SK-N-SH (cell line): ENCODE data around the gene MGAT1. TPM values are rescaled to one million over a fixed set of nuclear protein-coding genes. Genes with fewer than 3 reads are reported as not detected.

Experiments used
- CTCF ChIA-PET: fragments of 300-600, 350-600 bp; formaldehyde crosslinking; extraction: SDS; loops from one replicate; lab custom pipeline; 2021; lab: Yijun Ruan, JAX
- POLR2A ChIA-PET: fragments of 350-600 bp; sonication (Branson Sonifier 250); formaldehyde crosslinking; extraction: SDS; loops from one replicate; lab custom pipeline; 2020; ENCODE audit warnings: antibody characterized with exemption, inconsistent platforms; lab: Yijun Ruan, JAX
- DNase-seq: peaks from one replicate; pipeline ENCODE4 v3.0.0; 2012
- H2AFZ ChIP-seq: fragments of 200-600 bp; sonication (generic); 2 replicates; pipeline ENCODE4 v1.8.1; 2016; ENCODE audit warnings: antibody characterized with exemption, mild to moderate bottlenecking, low read depth
- H3F3A ChIP-seq: fragments of 200-600 bp; sonication (generic); replicated peaks from 2 replicates; pipeline ENCODE3; 2016; ENCODE audit warnings: antibody characterized with exemption, mild to moderate bottlenecking; ENCODE audit not compliant: insufficient read depth
- H3K27ac ChIP-seq, 2 experiments: fragments of 200-500 bp in 1 of 2; fragments of 200-600 bp in 1 of 2; sonication (Bioruptor generic) in 1 of 2; sonication (generic), shearing (Covaris generic) in 1 of 2; 2 replicates each; pipeline versions ENCODE4 v1.5.1 to v1.6.1; 2014 to 2016; ENCODE audit warnings: low read depth in 2 of 2, inconsistent platforms in 1 of 2, low read length in 1 of 2, mild to moderate bottlenecking in 1 of 2, mixed read lengths in 1 of 2
- H3K27me3 ChIP-seq: fragments of 200-600 bp; sonication (generic), shearing (Covaris generic); 2 replicates; pipeline ENCODE4 v1.6.1; 2016; ENCODE audit warnings: mixed run types; ENCODE audit not compliant: insufficient read depth
- H3K36me3 ChIP-seq, 2 experiments: fragments of 200-500 bp in 1 of 2; fragments of 200-600 bp in 1 of 2; sonication (Bioruptor generic) in 1 of 2; sonication (generic) in 1 of 2; replicated peaks in 1 of 2; 2 replicates each; pipeline versions ENCODE3 to v1.5.1; 2014 to 2016; ENCODE audit warnings: low read length in 1 of 2, mild to moderate bottlenecking in 1 of 2; ENCODE audit not compliant: insufficient read depth in 2 of 2, control insufficient read depth in 1 of 2
- H3K4me1 ChIP-seq, 2 experiments: fragments of 200-500 bp in 1 of 2; fragments of 200-600 bp in 1 of 2; sonication (Bioruptor generic) in 1 of 2; sonication (generic), shearing (Covaris generic) in 1 of 2; 2 replicates each; pipeline versions ENCODE4 v1.5.1 to v1.6.1; 2014 to 2016; ENCODE audit warnings: low read depth in 1 of 2, low read length in 1 of 2, mixed run types in 1 of 2; ENCODE audit not compliant: insufficient read depth in 2 of 2, control insufficient read depth in 1 of 2
- H3K4me2 ChIP-seq: fragments of 200-600 bp; sonication (generic), shearing (Covaris generic); 2 replicates; pipeline ENCODE4 v1.6.1; 2017; ENCODE audit warnings: mixed run types
- H3K4me3 ChIP-seq, 2 experiments: fragments of 200-500 bp in 1 of 2; fragments of 200-600 bp in 1 of 2; sonication (Bioruptor generic) in 1 of 2; sonication (generic), shearing (Covaris generic) in 1 of 2; 2 replicates each; pipeline versions ENCODE4 v1.5.1 to v1.8.1; 2014 to 2016; ENCODE audit warnings: low read depth in 2 of 2, inconsistent platforms in 1 of 2, low read length in 1 of 2, mild to moderate bottlenecking in 1 of 2, mixed read lengths in 1 of 2, moderate library complexity in 1 of 2
- H3K79me2 ChIP-seq: fragments of 200-600 bp; sonication (generic); 2 replicates; pipeline ENCODE4 v1.8.1; 2017; ENCODE audit warnings: mild to moderate bottlenecking; ENCODE audit not compliant: insufficient read depth
- H3K9ac ChIP-seq: fragments of 200-600 bp; sonication (generic); 2 replicates; pipeline ENCODE4 v1.6.1; 2017; ENCODE audit warnings: mixed run types
- H3K9me2 ChIP-seq: fragments of 200-600 bp; sonication (generic); 2 replicates; pipeline ENCODE4 v1.6.1; 2017; ENCODE audit warnings: mixed run types
- H3K9me3 ChIP-seq: fragments of 200-600 bp; sonication (generic); 2 replicates; pipeline ENCODE4 v1.6.1; 2017; ENCODE audit warnings: mixed run types, mild to moderate bottlenecking, moderate library complexity
- H4K20me1 ChIP-seq: fragments of 200-600 bp; sonication (generic); 2 replicates; pipeline ENCODE4 v1.6.1; 2017; ENCODE audit warnings: mild to moderate bottlenecking, mixed run types; ENCODE audit not compliant: insufficient read depth
- ELF1 ChIP-seq: IDR thresholded peaks from 2 replicates; pipeline ENCODE4 v1.4.0; 2012
- EP300 ChIP-seq, 2 experiments: IDR thresholded peaks; 2 replicates each; pipeline versions ENCODE4 v1.4.0 to v1.6.1; 2012; ENCODE audit warnings: borderline replicate concordance in 1 of 2, low read depth in 1 of 2, low read length in 1 of 2
- EZH2phosphoT487 ChIP-seq: fragments of 200-600 bp; sonication (generic); IDR thresholded peaks from 2 replicates; pipeline ENCODE4 v1.6.1; 2017; ENCODE audit warnings: low read depth, mixed run types, mild to moderate bottlenecking, antibody characterized with exemption, moderate library complexity, borderline replicate concordance
- FOSL2 ChIP-seq: IDR thresholded peaks from 2 replicates; pipeline ENCODE4 v1.4.0; 2012; ENCODE audit warnings: low read depth, mild to moderate bottlenecking, moderate library complexity, borderline replicate concordance
- FOXJ3 ChIP-seq: sonication (generic); formaldehyde crosslinking; IDR thresholded peaks from 2 replicates; pipeline ENCODE4 v1.5.1; 2020; ENCODE audit warnings: mild to moderate bottlenecking, missing genetic modification reagents
- FOXM1 ChIP-seq: IDR thresholded peaks from 2 replicates; pipeline ENCODE4 v1.4.0; 2012; ENCODE audit warnings: low read depth, mild to moderate bottlenecking
- GABPA ChIP-seq: IDR thresholded peaks from 2 replicates; pipeline ENCODE4 v1.4.0; 2012; ENCODE audit warnings: low read depth, mild to moderate bottlenecking
- GATA2 ChIP-seq: sonication (generic); formaldehyde crosslinking; IDR thresholded peaks from 2 replicates; pipeline ENCODE4 v1.5.0; 2020; ENCODE audit warnings: mild to moderate bottlenecking, missing genetic modification reagents
- JUND ChIP-seq: IDR thresholded peaks from 2 replicates; pipeline ENCODE4 v1.4.0; 2012
- MAX ChIP-seq: IDR thresholded peaks from 2 replicates; pipeline ENCODE4 v1.4.0; 2012; ENCODE audit warnings: low read depth
- MEF2A ChIP-seq: IDR thresholded peaks from 2 replicates; pipeline ENCODE4 v1.4.0; 2012; ENCODE audit warnings: low read depth, borderline replicate concordance
- MXI1 ChIP-seq: IDR thresholded peaks from 2 replicates; pipeline ENCODE4 v1.6.1; 2012; ENCODE audit warnings: mild to moderate bottlenecking, low read depth, low read length, improper control_type of control experiment
- NFIC ChIP-seq: IDR thresholded peaks from 2 replicates; pipeline ENCODE4 v1.4.0; 2012; ENCODE audit warnings: borderline replicate concordance
- NRF1 ChIP-seq: IDR thresholded peaks from 2 replicates; pipeline ENCODE4 v1.6.1; 2012; ENCODE audit warnings: low read depth, mild to moderate bottlenecking, low read length
- PBX3 ChIP-seq: IDR thresholded peaks from 2 replicates; pipeline ENCODE4; 2012
- POLR2AphosphoS5 ChIP-seq: IDR thresholded peaks from 2 replicates; pipeline ENCODE4 v1.6.1; 2012; ENCODE audit warnings: low read depth, low read length
- RCOR1 ChIP-seq: fragments of 150-350 bp; IDR thresholded peaks from 2 replicates; pipeline ENCODE4 v1.6.1; 2017; ENCODE audit warnings: antibody characterized with exemption, low read length
- SIN3A ChIP-seq: IDR thresholded peaks from 2 replicates; pipeline ENCODE4 v1.6.1; 2012; ENCODE audit warnings: low read depth, mild to moderate bottlenecking, low read length, moderate library complexity, borderline replicate concordance
- SMC3 ChIP-seq: IDR thresholded peaks from 2 replicates; pipeline ENCODE4 v1.6.1; 2012; ENCODE audit warnings: low read depth, low read length, improper control_type of control experiment
- TAF1 ChIP-seq: IDR thresholded peaks from 2 replicates; pipeline ENCODE4 v1.6.1; 2012; ENCODE audit warnings: low read depth, mild to moderate bottlenecking, low read length, moderate library complexity, borderline replicate concordance
- TCF12 ChIP-seq: IDR thresholded peaks from 2 replicates; pipeline ENCODE4 v1.4.0; 2012
- TEAD4 ChIP-seq: IDR thresholded peaks from 2 replicates; pipeline ENCODE4 v1.4.0; 2012; ENCODE audit warnings: mild to moderate bottlenecking, borderline replicate concordance; ENCODE audit not compliant: insufficient read depth
- USF1 ChIP-seq: IDR thresholded peaks from 2 replicates; pipeline ENCODE4 v1.4.0; 2012; ENCODE audit warnings: low read depth, borderline replicate concordance
- WGBS: methylation state at CpG from one replicate; pipeline ENCODE4 v1.1.6; 2017; ENCODE audit warnings: low lambda C conversion rate; 5-methylcytosine and 5-hydroxymethylcytosine counted together
- polyA plus RNA-seq, 3 experiments: library from polyadenylated mRNA; depleted of rRNA; stranded (reverse); fragments of >200 nt; gene quantifications; 2 replicates each; pipeline ENCODE4 v1.2.3, GENCODE V29; 2012
- TF ChIP-seq, protein P1 (sequence below): fragments of 150-350 bp; IDR thresholded peaks from 2 replicates; pipeline ENCODE4 v1.6.1; 2016; ENCODE audit warnings: mild to moderate bottlenecking, low read depth, low read length
- TF ChIP-seq, protein P2 (sequence below): fragments of 200-600 bp; sonication (generic); IDR thresholded peaks from 2 replicates; pipeline ENCODE4 v1.6.1; 2017; ENCODE audit warnings: antibody characterized with exemption, mild to moderate bottlenecking, moderate library complexity
- TF ChIP-seq, protein P3 (sequence below): IDR thresholded peaks from 2 replicates; pipeline ENCODE4 v1.4.0; 2012; ENCODE audit warnings: low read depth, borderline replicate concordance

The MGAT1 gene
- polyA plus RNA-seq, 1 of the 3 experiments (the other 2 are of a cell fraction): 47.3 TPM

GRCh38 chr5:180809403-180810209 lies 7.0 kb upstream of the MGAT1 start:
- Histone ChIP-seq H3F3A (no peaks in the 10 kb centered on the region), H3K9ac (peak overlapping the region; percentile 86), H3K79me2 (peaks cover 43% of the 10 kb centered on the region), H4K20me1 (no peaks in the 10 kb centered on the region), H3K36me3 (peaks cover 0 to 3% of the 10 kb centered on the region in 2 experiments), H3K27me3 (no peaks in the 10 kb centered on the region), H3K9me2 (no peaks in the 10 kb centered on the region), H3K9me3 (no peaks in the 10 kb centered on the region), H3K27ac (peak overlapping the region; percentile 91 to 100), H3K4me1 (peaks cover 4 to 39% of the 10 kb centered on the region in 2 experiments; a peak in 3 of 4 replicates), H3K4me3 (peak overlapping the region; percentile 79 to 81), H2AFZ (peak overlapping the region; percentile 72), H3K4me2 (peak overlapping the region; percentile 87)
- CTCF ChIA-PET: no interaction called here
- DNase-seq: peak; percentile 98
- POLR2A ChIA-PET: interaction anchor here (0.5 to 2.0 kb wide), 5 partner anchors 8 to 316 kb away, joined by 3 to 10 read pairs (median 3); partner anchors contain the start of genes CNOT6, MGAT1 and ZFP62
- 3% methylated on average over 26 of the region's 40 CpGs for WGBS
- no peak for TF ChIP-seq SMC3
- no peak for TF ChIP-seq EZH2phosphoT487
- no peak for TF ChIP-seq GABPA
- TF ChIP-seq MXI1: peak; percentile 79; the same call in 1 of the 2 replicates
- peak; percentile 83 for TF ChIP-seq MAX
- no peak for TF ChIP-seq FOXJ3 (CRISPR knock-in tag)
- TF ChIP-seq EP300 (IDR thresholded peaks at IDR 0.05; ENCODE audit: borderline replicate concordance in 1 of 2, low read depth in 1 of 2, low read length in 1 of 2): no peak
- peak; percentile 83; the same call in 1 of the 2 replicates for TF ChIP-seq SIN3A
- no peak for TF ChIP-seq GATA2 (CRISPR knock-in tag)
- no peak for TF ChIP-seq NFIC
- peak; percentile 33; the same call in 1 of the 2 replicates for TF ChIP-seq POLR2AphosphoS5
- peak; percentile 67 for TF ChIP-seq ELF1
- TF ChIP-seq NRF1: no peak
- TF ChIP-seq TCF12: no peak
- TF ChIP-seq TAF1: no peak; the same call in 1 of the 2 replicates
- TF ChIP-seq, protein P1, sequence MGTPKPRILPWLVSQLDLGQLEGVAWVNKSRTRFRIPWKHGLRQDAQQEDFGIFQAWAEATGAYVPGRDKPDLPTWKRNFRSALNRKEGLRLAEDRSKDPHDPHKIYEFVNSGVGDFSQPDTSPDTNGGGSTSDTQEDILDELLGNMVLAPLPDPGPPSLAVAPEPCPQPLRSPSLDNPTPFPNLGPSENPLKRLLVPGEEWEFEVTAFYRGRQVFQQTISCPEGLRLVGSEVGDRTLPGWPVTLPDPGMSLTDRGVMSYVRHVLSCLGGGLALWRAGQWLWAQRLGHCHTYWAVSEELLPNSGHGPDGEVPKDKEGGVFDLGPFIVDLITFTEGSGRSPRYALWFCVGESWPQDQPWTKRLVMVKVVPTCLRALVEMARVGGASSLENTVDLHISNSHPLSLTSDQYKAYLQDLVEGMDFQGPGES: no peak
- TF ChIP-seq FOXM1: no peak
- TF ChIP-seq TEAD4: no peak
- no peak for TF ChIP-seq JUND
- no peak for TF ChIP-seq RCOR1
- TF ChIP-seq PBX3: no peak; the same call in 1 of the 2 replicates
- TF ChIP-seq USF1: peak; percentile 71; the same call in 1 of the 2 replicates
- TF ChIP-seq, protein P2, sequence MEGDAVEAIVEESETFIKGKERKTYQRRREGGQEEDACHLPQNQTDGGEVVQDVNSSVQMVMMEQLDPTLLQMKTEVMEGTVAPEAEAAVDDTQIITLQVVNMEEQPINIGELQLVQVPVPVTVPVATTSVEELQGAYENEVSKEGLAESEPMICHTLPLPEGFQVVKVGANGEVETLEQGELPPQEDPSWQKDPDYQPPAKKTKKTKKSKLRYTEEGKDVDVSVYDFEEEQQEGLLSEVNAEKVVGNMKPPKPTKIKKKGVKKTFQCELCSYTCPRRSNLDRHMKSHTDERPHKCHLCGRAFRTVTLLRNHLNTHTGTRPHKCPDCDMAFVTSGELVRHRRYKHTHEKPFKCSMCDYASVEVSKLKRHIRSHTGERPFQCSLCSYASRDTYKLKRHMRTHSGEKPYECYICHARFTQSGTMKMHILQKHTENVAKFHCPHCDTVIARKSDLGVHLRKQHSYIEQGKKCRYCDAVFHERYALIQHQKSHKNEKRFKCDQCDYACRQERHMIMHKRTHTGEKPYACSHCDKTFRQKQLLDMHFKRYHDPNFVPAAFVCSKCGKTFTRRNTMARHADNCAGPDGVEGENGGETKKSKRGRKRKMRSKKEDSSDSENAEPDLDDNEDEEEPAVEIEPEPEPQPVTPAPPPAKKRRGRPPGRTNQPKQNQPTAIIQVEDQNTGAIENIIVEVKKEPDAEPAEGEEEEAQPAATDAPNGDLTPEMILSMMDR: no peak
- TF ChIP-seq, protein P3, sequence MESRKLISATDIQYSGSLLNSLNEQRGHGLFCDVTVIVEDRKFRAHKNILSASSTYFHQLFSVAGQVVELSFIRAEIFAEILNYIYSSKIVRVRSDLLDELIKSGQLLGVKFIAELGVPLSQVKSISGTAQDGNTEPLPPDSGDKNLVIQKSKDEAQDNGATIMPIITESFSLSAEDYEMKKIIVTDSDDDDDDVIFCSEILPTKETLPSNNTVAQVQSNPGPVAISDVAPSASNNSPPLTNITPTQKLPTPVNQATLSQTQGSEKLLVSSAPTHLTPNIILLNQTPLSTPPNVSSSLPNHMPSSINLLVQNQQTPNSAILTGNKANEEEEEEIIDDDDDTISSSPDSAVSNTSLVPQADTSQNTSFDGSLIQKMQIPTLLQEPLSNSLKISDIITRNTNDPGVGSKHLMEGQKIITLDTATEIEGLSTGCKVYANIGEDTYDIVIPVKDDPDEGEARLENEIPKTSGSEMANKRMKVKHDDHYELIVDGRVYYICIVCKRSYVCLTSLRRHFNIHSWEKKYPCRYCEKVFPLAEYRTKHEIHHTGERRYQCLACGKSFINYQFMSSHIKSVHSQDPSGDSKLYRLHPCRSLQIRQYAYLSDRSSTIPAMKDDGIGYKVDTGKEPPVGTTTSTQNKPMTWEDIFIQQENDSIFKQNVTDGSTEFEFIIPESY: no peak
- TF ChIP-seq MEF2A: no peak
- TF ChIP-seq FOSL2: no peak
